K562 (cell line): Measurements from ENCODE around the gene E2F1. TPM values are rescaled to one million over a fixed set of nuclear protein-coding genes. Genes with fewer than 3 reads are reported as not detected.

Experiments used
- KLF13 ChIP-seq: fragments of 450-650 bp; IDR thresholded peaks from 2 replicates; pipeline ENCODE4 v1.6.1; 2016; ENCODE audit warnings: missing genetic modification characterization, low read depth, mild to moderate bottlenecking, missing compliant biosample characterization, moderate library complexity, borderline replicate concordance
- KLF6 ChIP-seq: fragments of 250-450 bp; sonication (Bioruptor Pico); IDR thresholded peaks from 2 replicates; pipeline ENCODE4 v1.4.0; 2020; ENCODE audit warnings: mild to moderate bottlenecking, moderate library complexity, borderline replicate concordance
- MTA1 ChIP-seq: fragments of 450-650 bp; IDR thresholded peaks from 2 replicates; pipeline ENCODE4 v1.6.1; 2017; ENCODE audit warnings: borderline replicate concordance
- MTA2 ChIP-seq: fragments of 450-650 bp; IDR thresholded peaks from 2 replicates; pipeline ENCODE4 v1.6.1; 2016; ENCODE audit warnings: low read depth
- MTA3 ChIP-seq: fragments of 450-650 bp; formaldehyde crosslinking; IDR thresholded peaks from 2 replicates; pipeline ENCODE4 v1.6.1; 2017; ENCODE audit warnings: mild to moderate bottlenecking, borderline replicate concordance
- POLR2A ChIP-seq: fragments of 450-650 bp; conservative IDR thresholded peaks from 2 replicates; pipeline ENCODE4 v1.6.1; 2016
- TRIM24 ChIP-seq, 2 experiments: fragments of 450-650 bp; IDR thresholded peaks; 2 replicates each; pipeline ENCODE4 v1.6.1; 2016
- polyA plus RNA-seq, 8 experiments: library from polyadenylated mRNA; depleted of rRNA in 4 of 8; stranded (reverse) in 5 of 8; unstranded in 3 of 8; fragments of >200 nt; fragmentation: Nextera tagmentation in 2 of 8; fragmentation: Illumina TruSeq in 1 of 8; extraction: Ambion mirVana in 2 of 8; extraction: Trizol in 1 of 8; gene quantifications; 2 replicates each; pipeline versions ENCODE4 v1.2.1 to v1.2.3, GENCODE V29; 2011 to 2014; ENCODE audit warnings: inconsistent platforms in 1 of 8, missing spikeins in 1 of 8
- total RNA-seq, 7 experiments: library from RNA; depleted of rRNA in 6 of 7; stranded (reverse); fragments of >200 nt in 6 of 7; fragmentation: Illumina TruSeq in 2 of 7; extraction: Trizol in 2 of 7; gene quantifications; 2 replicates each; pipeline versions ENCODE4 v1.2.1 to v1.2.3, GENCODE V29; 2011 to 2021; ENCODE audit warnings: low replicate concordance in 1 of 7
- TF ChIP-seq, protein P1 (sequence below), 2 experiments: fragments of 450-650 bp; IDR thresholded peaks; 2 replicates each; pipeline ENCODE4 v1.6.1; 2018; ENCODE audit warnings: mild to moderate bottlenecking in 2 of 2, low read depth in 1 of 2; ENCODE audit not compliant: partially characterized antibody in 2 of 2
- TF ChIP-seq, protein P2 (sequence below): sonication (generic); formaldehyde crosslinking; IDR thresholded peaks from 2 replicates; pipeline ENCODE4 v1.8.0; 2023; ENCODE audit warnings: missing genetic modification reagents, mild to moderate bottlenecking, borderline replicate concordance
- TF ChIP-seq, protein P3 (sequence below): fragments of 450-650 bp; IDR thresholded peaks from 2 replicates; pipeline ENCODE4 v1.6.1; 2018; ENCODE audit not compliant: partially characterized antibody
- TF ChIP-seq, protein P4 (sequence below), 2 experiments: fragments of 200-800 bp in 1 of 2; sonication (Bioruptor generic) in 1 of 2; sonication (generic) in 1 of 2; formaldehyde crosslinking in 1 of 2; IDR thresholded peaks in 1 of 2; conservative IDR thresholded peaks in 1 of 2; 2 replicates each; pipeline versions ENCODE4 v1.5.0 to v1.6.1; 2016 to 2020; ENCODE audit warnings: missing compliant biosample characterization in 1 of 2, missing genetic modification characterization in 1 of 2, missing genetic modification reagents in 1 of 2

The E2F1 gene
- total and polyA plus RNA-seq, 9 of the 15 experiments (the other 6 are each of a cell fraction or from before 2014, with no cell fraction given): 0.14 to 30.6 (median 13.1) TPM

DNA sequence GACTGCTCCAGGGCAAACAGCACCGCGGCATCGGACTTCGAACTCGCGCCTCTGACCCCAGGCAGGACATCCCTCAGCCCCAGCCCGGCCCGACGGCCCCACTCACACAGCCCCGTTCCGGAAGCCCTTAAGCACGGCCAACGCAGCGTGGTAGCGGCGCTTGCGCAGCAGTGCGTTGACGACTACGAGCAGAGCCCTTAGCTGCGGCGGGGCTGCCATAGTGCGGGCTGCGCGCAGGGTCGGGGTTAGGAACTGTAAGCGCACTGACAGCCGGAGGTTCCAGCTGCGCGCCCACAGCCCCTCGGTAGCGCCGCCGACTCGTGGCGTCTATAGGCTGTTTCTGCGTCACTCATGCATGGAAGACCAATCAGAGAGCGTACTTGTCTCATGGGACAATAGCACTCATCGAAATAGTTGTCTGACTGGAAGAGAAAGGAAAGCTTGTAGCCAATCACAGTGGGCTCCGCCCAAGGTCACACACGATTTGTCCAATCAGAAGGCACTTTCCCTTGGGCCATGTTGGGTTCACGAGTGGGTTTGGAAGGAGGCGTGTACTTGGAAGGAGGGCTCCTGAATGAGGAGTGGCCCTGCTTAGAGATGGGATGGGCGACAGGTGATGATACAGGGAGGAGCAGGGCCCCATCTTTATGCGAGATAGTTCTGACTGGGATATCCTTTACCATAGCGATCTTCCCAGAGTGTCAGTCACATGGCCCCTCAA lies 34.0 kb upstream of the E2F1 start, which contains the start of gene PXMP4 (continued):
- TF ChIP-seq, protein P1, sequence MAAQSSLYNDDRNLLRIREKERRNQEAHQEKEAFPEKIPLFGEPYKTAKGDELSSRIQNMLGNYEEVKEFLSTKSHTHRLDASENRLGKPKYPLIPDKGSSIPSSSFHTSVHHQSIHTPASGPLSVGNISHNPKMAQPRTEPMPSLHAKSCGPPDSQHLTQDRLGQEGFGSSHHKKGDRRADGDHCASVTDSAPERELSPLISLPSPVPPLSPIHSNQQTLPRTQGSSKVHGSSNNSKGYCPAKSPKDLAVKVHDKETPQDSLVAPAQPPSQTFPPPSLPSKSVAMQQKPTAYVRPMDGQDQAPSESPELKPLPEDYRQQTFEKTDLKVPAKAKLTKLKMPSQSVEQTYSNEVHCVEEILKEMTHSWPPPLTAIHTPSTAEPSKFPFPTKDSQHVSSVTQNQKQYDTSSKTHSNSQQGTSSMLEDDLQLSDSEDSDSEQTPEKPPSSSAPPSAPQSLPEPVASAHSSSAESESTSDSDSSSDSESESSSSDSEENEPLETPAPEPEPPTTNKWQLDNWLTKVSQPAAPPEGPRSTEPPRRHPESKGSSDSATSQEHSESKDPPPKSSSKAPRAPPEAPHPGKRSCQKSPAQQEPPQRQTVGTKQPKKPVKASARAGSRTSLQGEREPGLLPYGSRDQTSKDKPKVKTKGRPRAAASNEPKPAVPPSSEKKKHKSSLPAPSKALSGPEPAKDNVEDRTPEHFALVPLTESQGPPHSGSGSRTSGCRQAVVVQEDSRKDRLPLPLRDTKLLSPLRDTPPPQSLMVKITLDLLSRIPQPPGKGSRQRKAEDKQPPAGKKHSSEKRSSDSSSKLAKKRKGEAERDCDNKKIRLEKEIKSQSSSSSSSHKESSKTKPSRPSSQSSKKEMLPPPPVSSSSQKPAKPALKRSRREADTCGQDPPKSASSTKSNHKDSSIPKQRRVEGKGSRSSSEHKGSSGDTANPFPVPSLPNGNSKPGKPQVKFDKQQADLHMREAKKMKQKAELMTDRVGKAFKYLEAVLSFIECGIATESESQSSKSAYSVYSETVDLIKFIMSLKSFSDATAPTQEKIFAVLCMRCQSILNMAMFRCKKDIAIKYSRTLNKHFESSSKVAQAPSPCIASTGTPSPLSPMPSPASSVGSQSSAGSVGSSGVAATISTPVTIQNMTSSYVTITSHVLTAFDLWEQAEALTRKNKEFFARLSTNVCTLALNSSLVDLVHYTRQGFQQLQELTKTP (IDR thresholded peaks at IDR 0.05; ENCODE audit: low read depth in 1 of 2, partially characterized antibody in 2 of 2): no peak
- TF ChIP-seq, protein P2, sequence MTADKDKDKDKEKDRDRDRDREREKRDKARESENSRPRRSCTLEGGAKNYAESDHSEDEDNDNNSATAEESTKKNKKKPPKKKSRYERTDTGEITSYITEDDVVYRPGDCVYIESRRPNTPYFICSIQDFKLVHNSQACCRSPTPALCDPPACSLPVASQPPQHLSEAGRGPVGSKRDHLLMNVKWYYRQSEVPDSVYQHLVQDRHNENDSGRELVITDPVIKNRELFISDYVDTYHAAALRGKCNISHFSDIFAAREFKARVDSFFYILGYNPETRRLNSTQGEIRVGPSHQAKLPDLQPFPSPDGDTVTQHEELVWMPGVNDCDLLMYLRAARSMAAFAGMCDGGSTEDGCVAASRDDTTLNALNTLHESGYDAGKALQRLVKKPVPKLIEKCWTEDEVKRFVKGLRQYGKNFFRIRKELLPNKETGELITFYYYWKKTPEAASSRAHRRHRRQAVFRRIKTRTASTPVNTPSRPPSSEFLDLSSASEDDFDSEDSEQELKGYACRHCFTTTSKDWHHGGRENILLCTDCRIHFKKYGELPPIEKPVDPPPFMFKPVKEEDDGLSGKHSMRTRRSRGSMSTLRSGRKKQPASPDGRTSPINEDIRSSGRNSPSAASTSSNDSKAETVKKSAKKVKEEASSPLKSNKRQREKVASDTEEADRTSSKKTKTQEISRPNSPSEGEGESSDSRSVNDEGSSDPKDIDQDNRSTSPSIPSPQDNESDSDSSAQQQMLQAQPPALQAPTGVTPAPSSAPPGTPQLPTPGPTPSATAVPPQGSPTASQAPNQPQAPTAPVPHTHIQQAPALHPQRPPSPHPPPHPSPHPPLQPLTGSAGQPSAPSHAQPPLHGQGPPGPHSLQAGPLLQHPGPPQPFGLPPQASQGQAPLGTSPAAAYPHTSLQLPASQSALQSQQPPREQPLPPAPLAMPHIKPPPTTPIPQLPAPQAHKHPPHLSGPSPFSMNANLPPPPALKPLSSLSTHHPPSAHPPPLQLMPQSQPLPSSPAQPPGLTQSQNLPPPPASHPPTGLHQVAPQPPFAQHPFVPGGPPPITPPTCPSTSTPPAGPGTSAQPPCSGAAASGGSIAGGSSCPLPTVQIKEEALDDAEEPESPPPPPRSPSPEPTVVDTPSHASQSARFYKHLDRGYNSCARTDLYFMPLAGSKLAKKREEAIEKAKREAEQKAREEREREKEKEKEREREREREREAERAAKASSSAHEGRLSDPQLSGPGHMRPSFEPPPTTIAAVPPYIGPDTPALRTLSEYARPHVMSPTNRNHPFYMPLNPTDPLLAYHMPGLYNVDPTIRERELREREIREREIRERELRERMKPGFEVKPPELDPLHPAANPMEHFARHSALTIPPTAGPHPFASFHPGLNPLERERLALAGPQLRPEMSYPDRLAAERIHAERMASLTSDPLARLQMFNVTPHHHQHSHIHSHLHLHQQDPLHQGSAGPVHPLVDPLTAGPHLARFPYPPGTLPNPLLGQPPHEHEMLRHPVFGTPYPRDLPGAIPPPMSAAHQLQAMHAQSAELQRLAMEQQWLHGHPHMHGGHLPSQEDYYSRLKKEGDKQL: no peak
- TF ChIP-seq, protein P3, sequence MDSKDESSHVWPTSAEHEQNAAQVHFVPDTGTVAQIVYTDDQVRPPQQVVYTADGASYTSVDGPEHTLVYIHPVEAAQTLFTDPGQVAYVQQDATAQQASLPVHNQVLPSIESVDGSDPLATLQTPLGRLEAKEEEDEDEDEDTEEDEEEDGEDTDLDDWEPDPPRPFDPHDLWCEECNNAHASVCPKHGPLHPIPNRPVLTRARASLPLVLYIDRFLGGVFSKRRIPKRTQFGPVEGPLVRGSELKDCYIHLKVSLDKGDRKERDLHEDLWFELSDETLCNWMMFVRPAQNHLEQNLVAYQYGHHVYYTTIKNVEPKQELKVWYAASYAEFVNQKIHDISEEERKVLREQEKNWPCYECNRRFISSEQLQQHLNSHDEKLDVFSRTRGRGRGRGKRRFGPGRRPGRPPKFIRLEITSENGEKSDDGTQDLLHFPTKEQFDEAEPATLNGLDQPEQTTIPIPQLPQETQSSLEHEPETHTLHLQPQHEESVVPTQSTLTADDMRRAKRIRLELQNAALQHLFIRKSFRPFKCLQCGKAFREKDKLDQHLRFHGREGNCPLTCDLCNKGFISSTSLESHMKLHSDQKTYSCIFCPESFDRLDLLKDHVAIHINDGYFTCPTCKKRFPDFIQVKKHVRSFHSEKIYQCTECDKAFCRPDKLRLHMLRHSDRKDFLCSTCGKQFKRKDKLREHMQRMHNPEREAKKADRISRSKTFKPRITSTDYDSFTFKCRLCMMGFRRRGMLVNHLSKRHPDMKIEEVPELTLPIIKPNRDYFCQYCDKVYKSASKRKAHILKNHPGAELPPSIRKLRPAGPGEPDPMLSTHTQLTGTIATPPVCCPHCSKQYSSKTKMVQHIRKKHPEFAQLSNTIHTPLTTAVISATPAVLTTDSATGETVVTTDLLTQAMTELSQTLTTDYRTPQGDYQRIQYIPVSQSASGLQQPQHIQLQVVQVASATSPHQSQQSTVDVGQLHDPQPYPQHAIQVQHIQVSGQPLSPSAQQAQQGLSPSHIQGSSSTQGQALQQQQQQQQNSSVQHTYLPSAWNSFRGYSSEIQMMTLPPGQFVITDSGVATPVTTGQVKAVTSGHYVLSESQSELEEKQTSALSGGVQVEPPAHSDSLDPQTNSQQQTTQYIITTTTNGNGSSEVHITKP: peak; percentile 38
- TF ChIP-seq MTA2 (peak; percentile 59; the same call in 1 of the 2 replicates), POLR2A (peak; percentile 75), MTA1 (peak; percentile 59; the same call in 1 of the 2 replicates), KLF13 (tag) (peak; percentile 63; the same call in 1 of the 2 replicates), TRIM24 (IDR thresholded peaks at IDR 0.05) (peak in 1 of 2 experiments; percentile 8; a peak in 1 of 4 replicates), KLF6 (CRISPR knock-in tag) (no peak), MTA3 (peak; percentile 82)
- TF ChIP-seq, protein P4, sequence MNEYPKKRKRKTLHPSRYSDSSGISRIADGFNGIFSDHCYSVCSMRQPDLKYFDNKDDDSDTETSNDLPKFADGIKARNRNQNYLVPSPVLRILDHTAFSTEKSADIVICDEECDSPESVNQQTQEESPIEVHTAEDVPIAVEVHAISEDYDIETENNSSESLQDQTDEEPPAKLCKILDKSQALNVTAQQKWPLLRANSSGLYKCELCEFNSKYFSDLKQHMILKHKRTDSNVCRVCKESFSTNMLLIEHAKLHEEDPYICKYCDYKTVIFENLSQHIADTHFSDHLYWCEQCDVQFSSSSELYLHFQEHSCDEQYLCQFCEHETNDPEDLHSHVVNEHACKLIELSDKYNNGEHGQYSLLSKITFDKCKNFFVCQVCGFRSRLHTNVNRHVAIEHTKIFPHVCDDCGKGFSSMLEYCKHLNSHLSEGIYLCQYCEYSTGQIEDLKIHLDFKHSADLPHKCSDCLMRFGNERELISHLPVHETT (CRISPR knock-in tag; conservative IDR thresholded peaks at IDR 0.05 in 1 of 2, IDR thresholded peaks at IDR 0.05 in 1 of 2): peak in 1 of 2 experiments; percentile 70; a peak in 2 of 4 replicates
